ENCODE results near the gene INPP5E. TPM values are rescaled to one million over a fixed set of nuclear protein-coding genes. Genes with fewer than 3 reads are reported as not detected.
A peak's percentile ranks its signal among the peaks of the same experiment; 100 is the strongest.

INPP5E gene
- polyA plus RNA-seq (ENCODE audit: insufficient read length in 10 of 10), result 10 to 100 TPM in 6 of 10 donors, 1 to 10 TPM in 4; 7.4 to 12.8 (median 10.4) TPM
- long read RNA-seq, donor 1, full-length matches to known transcripts, result 2 of 2 reads
- long read RNA-seq, donor 1, partial matches to known transcripts, result 0 of 2 reads
- long read RNA-seq, donor 1, other reads (novel, unspliced or antisense), result 0 of 2 reads
- long read RNA-seq, donor 2, full-length matches to known transcripts, result 2 of 2 reads
- long read RNA-seq, donor 2, partial matches to known transcripts, result 0 of 2 reads
- long read RNA-seq, donor 2, other reads (novel, unspliced or antisense), result 0 of 2 reads
- long read RNA-seq, donor 3, result 0 reads
- long read RNA-seq, donor 4, full-length matches to known transcripts, result 1 of 1 reads
- long read RNA-seq, donor 4, partial matches to known transcripts, result 0 of 1 reads
- long read RNA-seq, donor 4, other reads (novel, unspliced or antisense), result 0 of 1 reads
- long read RNA-seq, donor 5, full-length matches to known transcripts, result 6 of 6 reads
- long read RNA-seq, donor 5, partial matches to known transcripts, result 0 of 6 reads
- long read RNA-seq, donor 5, other reads (novel, unspliced or antisense), result 0 of 6 reads
- long read RNA-seq, donor 6, full-length matches to known transcripts, result 4 of 4 reads
- long read RNA-seq, donor 6, partial matches to known transcripts, result 0 of 4 reads
- long read RNA-seq, donor 6, other reads (novel, unspliced or antisense), result 0 of 4 reads
- long read RNA-seq, donor 7, partial matches to known transcripts, result 0 of 1 reads
- long read RNA-seq, donor 7, other reads (novel, unspliced or antisense), result 0 of 1 reads
- long read RNA-seq, donor 8, full-length matches to known transcripts, result 4 of 4 reads
- long read RNA-seq, donor 8, partial matches to known transcripts, result 0 of 4 reads
- long read RNA-seq, donor 8, other reads (novel, unspliced or antisense), result 0 of 4 reads
- long read RNA-seq, donor 9, full-length matches to known transcripts, result 1 of 1 reads
- long read RNA-seq, donor 9, partial matches to known transcripts, result 0 of 1 reads
- long read RNA-seq, donor 9, other reads (novel, unspliced or antisense), result 0 of 1 reads

- DNase-seq, result peak; percentile 70 to 90 (median 83)
Observed at GRCh38 chr9:136439481-136440408, at the start of gene INPP5E. Gene INPP5E, minus strand, starts transcription at chr9:136439845. Its CDS starts 426 bp downstream, at chr9:136439419.

- DNase-seq, result peak; percentile 25 to 74 (median 42)
Observed at GRCh38 chr9:136488247-136489214, 48.9 kb upstream of the INPP5E start.

GRCh38 chr9:136487672-136488071 is 48.0 kb upstream of the INPP5E start:
- DNase-seq, result no peak

- DNase-seq, result no peak
Observed at GRCh38 chr9:136486823-136487620, 47.4 kb upstream of the INPP5E start.

GRCh38 chr9:136486131-136486530 is 46.5 kb upstream of the INPP5E start:
- DNase-seq, result no peak

GRCh38 chr9:136485049-136486045 is 45.7 kb upstream of the INPP5E start:
- peak; percentile 70 to 91 (median 84) for DNase-seq

GRCh38 chr9:136484153-136485048 is 44.8 kb upstream of the INPP5E start:
- DNase-seq, result peak in 2 of 3 donors; percentile 10 to 60

- DNase-seq, result peak; percentile 91 to 98 (median 95)
Observed at GRCh38 chr9:136483589-136484152, 44.0 kb upstream of the INPP5E start.

GRCh38 chr9:136482793-136483588 is 43.3 kb upstream of the INPP5E start, which contains the start of gene SEC16A:
Gene SEC16A, minus strand, starts transcription at chr9:136483040. Its CDS starts 5,425 bp downstream, at chr9:136477615.
- DNase-seq, result peak; percentile 98 to 100 (median 99)

- DNase-seq, result peak in 1 of 3 donors; percentile 49
Observed at GRCh38 chr9:136482046-136482792, 42.6 kb upstream of the INPP5E start.

- no peak for DNase-seq
Observed at GRCh38 chr9:136481558-136481957, 41.9 kb upstream of the INPP5E start.

GRCh38 chr9:136476369-136477150 is 36.9 kb upstream of the INPP5E start:
- no peak for DNase-seq

Data from muscle of back (tissue), 13 donors.